Measurements from ENCODE around the gene NUP160. TPM values are rescaled to one million over a fixed set of nuclear protein-coding genes. Genes with fewer than 3 reads are reported as not detected.

The NUP160 gene
- total RNA-seq, 1 donor from 2014 or later: 82.7 TPM

- Mint-ChIP-seq H3K27me3 (no peaks in the 10 kb centered on the region), H3K4me3 (ENCODE audit: low read depth) (no peak overlapping the region), H3K9me3 (ENCODE audit: low read depth) (no peaks in the 10 kb centered on the region), H3K27ac (no peak overlapping the region), H3K36me3 (ENCODE audit: insufficient read depth) (no peaks in the 10 kb centered on the region), H3K4me1 (ENCODE audit: low read depth) (peaks cover 4% of the 10 kb centered on the region)
- no peak for DNase-seq (ENCODE audit: low spot score, unreplicated experiment)
- no peak for TF ChIP-seq CTCF (IDR thresholded peaks at IDR 0.05; ENCODE audit: unreplicated experiment)
Observed at GRCh38 chr11:47857892-47858543, 9.9 kb upstream of the NUP160 start.

DNA sequence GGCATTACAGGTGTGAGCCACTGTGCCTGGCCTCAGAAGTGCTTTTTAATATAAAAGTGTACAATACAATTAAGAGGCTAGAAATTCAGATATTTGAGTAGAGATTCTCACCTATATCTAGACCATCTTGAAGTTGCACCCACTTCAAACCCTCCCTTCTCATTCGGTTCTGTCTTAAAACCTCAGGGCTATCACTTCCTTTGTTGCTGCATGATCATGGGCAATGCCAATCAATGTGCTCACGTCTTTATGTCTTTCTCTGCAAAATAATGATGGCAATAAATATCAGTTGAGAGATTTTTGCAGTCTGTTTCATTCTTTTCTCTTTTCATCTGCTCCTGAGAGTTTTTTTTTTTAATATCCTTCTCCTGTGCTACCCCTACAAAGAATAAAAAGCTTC lies 9.3 kb upstream of the NUP160 start:
- Mint-ChIP-seq H3K36me3 (ENCODE audit: insufficient read depth) (no peaks in the 10 kb centered on the region), H3K27me3 (no peaks in the 10 kb centered on the region), H3K4me3 (ENCODE audit: low read depth) (no peak overlapping the region), H3K9me3 (ENCODE audit: low read depth) (no peaks in the 10 kb centered on the region), H3K27ac (no peak overlapping the region), H3K4me1 (ENCODE audit: low read depth) (peaks cover 4% of the 10 kb centered on the region)
- no peak for DNase-seq (ENCODE audit: low spot score, unreplicated experiment)
- TF ChIP-seq CTCF (IDR thresholded peaks at IDR 0.05; ENCODE audit: unreplicated experiment): no peak

GRCh38 chr11:47856186-47856585 lies 8.0 kb upstream of the NUP160 start:
- no peaks in the 10 kb centered on the region for H3K27me3 Mint-ChIP-seq
- peaks cover 2% of the 10 kb centered on the region for H3K4me1 Mint-ChIP-seq (ENCODE audit: low read depth)
- no peak overlapping the region for H3K27ac Mint-ChIP-seq
- no peak for DNase-seq (ENCODE audit: low spot score, unreplicated experiment)
- H3K4me3 Mint-ChIP-seq (ENCODE audit: low read depth): no peak overlapping the region
- TF ChIP-seq CTCF (IDR thresholded peaks at IDR 0.05; ENCODE audit: unreplicated experiment): no peak
- H3K9me3 Mint-ChIP-seq (ENCODE audit: low read depth): no peaks in the 10 kb centered on the region
- no peaks in the 10 kb centered on the region for H3K36me3 Mint-ChIP-seq (ENCODE audit: insufficient read depth)

GRCh38 chr11:47854667-47855066 lies 6.5 kb upstream of the NUP160 start:
- DNase-seq (ENCODE audit: low spot score, unreplicated experiment): no peak
- H3K4me1 Mint-ChIP-seq (ENCODE audit: low read depth): no peaks in the 10 kb centered on the region
- H3K36me3 Mint-ChIP-seq (ENCODE audit: insufficient read depth): no peaks in the 10 kb centered on the region
- no peak overlapping the region for H3K27ac Mint-ChIP-seq
- no peak overlapping the region for H3K4me3 Mint-ChIP-seq (ENCODE audit: low read depth)
- no peaks in the 10 kb centered on the region for H3K27me3 Mint-ChIP-seq
- no peak for TF ChIP-seq CTCF (IDR thresholded peaks at IDR 0.05; ENCODE audit: unreplicated experiment)
- no peaks in the 10 kb centered on the region for H3K9me3 Mint-ChIP-seq (ENCODE audit: low read depth)

DNA sequence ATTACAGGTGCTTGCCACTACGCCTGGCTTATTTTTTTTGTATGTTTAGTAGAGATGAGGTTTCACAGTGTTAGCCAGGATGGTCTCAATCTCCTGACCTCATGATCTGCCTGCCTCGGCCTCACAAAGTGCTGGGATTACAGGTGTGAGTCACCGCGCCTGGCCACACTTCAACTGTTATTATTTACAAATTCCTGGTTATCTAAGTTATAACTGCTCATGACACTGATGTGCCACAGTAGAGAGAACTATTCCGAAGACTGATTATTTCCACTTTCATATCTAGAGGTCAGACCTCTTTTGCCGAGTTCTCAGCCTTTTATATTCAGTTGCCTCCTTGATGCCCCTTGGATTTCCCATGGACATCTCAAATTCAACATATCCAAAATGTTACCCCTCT lies 3.9 kb upstream of the NUP160 start:
- H3K9me3 Mint-ChIP-seq (ENCODE audit: low read depth): no peaks in the 10 kb centered on the region
- H3K27ac Mint-ChIP-seq: no peak overlapping the region
- DNase-seq (ENCODE audit: low spot score, unreplicated experiment): no peak
- peaks cover 8% of the 10 kb centered on the region for H3K4me1 Mint-ChIP-seq (ENCODE audit: low read depth)
- TF ChIP-seq CTCF (IDR thresholded peaks at IDR 0.05; ENCODE audit: unreplicated experiment): no peak
- H3K27me3 Mint-ChIP-seq: no peaks in the 10 kb centered on the region
- peaks cover under 1% of the 10 kb centered on the region for H3K36me3 Mint-ChIP-seq (ENCODE audit: insufficient read depth)
- H3K4me3 Mint-ChIP-seq (ENCODE audit: low read depth): no peak overlapping the region

All from progenitor cell of endocrine pancreas (in vitro differentiated cells).